HEK293 (cell line): Measurements from ENCODE around the gene HSPB6.

ENCODE experiments used
- CTCF ChIP-seq: fragments of 450-650 bp; formaldehyde crosslinking; IDR thresholded peaks from 2 replicates; pipeline ENCODE4 v1.5.1; 2016; ENCODE audit warnings: missing biosample characterization, missing genetic modification characterization
- EGR2 ChIP-seq: fragments of 450-650 bp; formaldehyde crosslinking; IDR thresholded peaks from 2 replicates; pipeline ENCODE4 v1.5.1; 2016; ENCODE audit warnings: low read depth, missing biosample characterization, missing genetic modification characterization
- GFI1B ChIP-seq: fragments of 450-650 bp; formaldehyde crosslinking; IDR thresholded peaks from 2 replicates; pipeline ENCODE4 v1.5.1; 2016; ENCODE audit warnings: missing biosample characterization, missing genetic modification characterization
- INSM2 ChIP-seq: fragments of 450-650 bp; formaldehyde crosslinking; IDR thresholded peaks from 2 replicates; pipeline ENCODE4 v1.5.1; 2016; ENCODE audit warnings: missing biosample characterization, missing genetic modification characterization
- OVOL3 ChIP-seq: fragments of 450-650 bp; formaldehyde crosslinking; IDR thresholded peaks from 2 replicates; pipeline ENCODE4 v1.5.1; 2016; ENCODE audit warnings: missing biosample characterization, missing genetic modification characterization
- PRDM4 ChIP-seq: fragments of 450-650 bp; formaldehyde crosslinking; IDR thresholded peaks from 2 replicates; pipeline ENCODE4 v1.5.1; 2017; ENCODE audit warnings: missing biosample characterization, missing genetic modification characterization
- SCRT1 ChIP-seq: fragments of 450-650 bp; formaldehyde crosslinking; IDR thresholded peaks from 2 replicates; pipeline ENCODE4 v1.5.1; 2016; ENCODE audit warnings: missing biosample characterization, missing genetic modification characterization, borderline replicate concordance
- SP7 ChIP-seq: fragments of 450-650 bp; formaldehyde crosslinking; IDR thresholded peaks from 2 replicates; pipeline ENCODE4 v1.5.1; 2016; ENCODE audit warnings: missing biosample characterization, missing genetic modification characterization
- ZBTB21 ChIP-seq: fragments of 450-650 bp; formaldehyde crosslinking; IDR thresholded peaks from 2 replicates; pipeline ENCODE4 v1.5.1; 2017; ENCODE audit warnings: missing biosample characterization, missing genetic modification characterization
- ZBTB48 ChIP-seq: fragments of 450-650 bp; formaldehyde crosslinking; IDR thresholded peaks from 2 replicates; pipeline ENCODE4 v1.5.1; 2016; ENCODE audit warnings: missing biosample characterization, missing genetic modification characterization
- ZNF223 ChIP-seq: fragments of 450-650 bp; formaldehyde crosslinking; IDR thresholded peaks from 2 replicates; pipeline ENCODE4 v1.5.1; 2016; ENCODE audit warnings: missing biosample characterization, missing genetic modification characterization
- ZNF24 ChIP-seq: fragments of 450-650 bp; formaldehyde crosslinking; IDR thresholded peaks from 2 replicates; pipeline ENCODE4 v1.5.1; 2016; ENCODE audit warnings: missing biosample characterization, missing genetic modification characterization
- ZNF324 ChIP-seq: fragments of 450-650 bp; formaldehyde crosslinking; IDR thresholded peaks from 2 replicates; pipeline ENCODE4 v1.5.1; 2016; ENCODE audit warnings: missing biosample characterization, missing genetic modification characterization
- ZNF416 ChIP-seq: fragments of 450-650 bp; formaldehyde crosslinking; IDR thresholded peaks from 2 replicates; pipeline ENCODE4 v1.5.1; 2016; ENCODE audit warnings: missing biosample characterization, missing genetic modification characterization
- ZNF501 ChIP-seq: fragments of 450-650 bp; formaldehyde crosslinking; IDR thresholded peaks from 2 replicates; pipeline ENCODE4 v1.5.1; 2016; ENCODE audit warnings: missing biosample characterization, missing genetic modification characterization
- ZNF510 ChIP-seq: fragments of 450-650 bp; formaldehyde crosslinking; IDR thresholded peaks from 2 replicates; pipeline ENCODE4 v1.5.1; 2018; ENCODE audit warnings: mild to moderate bottlenecking, missing genetic modification characterization, missing biosample characterization; ENCODE audit not compliant: insufficient replicate concordance
- ZNF521 ChIP-seq: fragments of 450-650 bp; formaldehyde crosslinking; IDR thresholded peaks from 2 replicates; pipeline ENCODE4 v1.5.1; 2017; ENCODE audit warnings: missing biosample characterization, mild to moderate bottlenecking, missing genetic modification characterization
- ZNF585B ChIP-seq: fragments of 450-650 bp; formaldehyde crosslinking; IDR thresholded peaks from 2 replicates; pipeline ENCODE4 v1.5.1; 2016; ENCODE audit warnings: missing biosample characterization, missing genetic modification characterization
- ZNF600 ChIP-seq: fragments of 450-650 bp; formaldehyde crosslinking; IDR thresholded peaks from 2 replicates; pipeline ENCODE4 v1.5.1; 2016; ENCODE audit warnings: missing biosample characterization, missing genetic modification characterization
- ZNF610 ChIP-seq: fragments of 450-650 bp; formaldehyde crosslinking; IDR thresholded peaks from 2 replicates; pipeline ENCODE4 v1.5.1; 2016; ENCODE audit warnings: missing biosample characterization, missing genetic modification characterization, borderline replicate concordance
- ZNF664 ChIP-seq: fragments of 450-650 bp; formaldehyde crosslinking; IDR thresholded peaks from 2 replicates; pipeline ENCODE4 v1.5.1; 2016; ENCODE audit warnings: missing biosample characterization, missing genetic modification characterization
- ZSCAN16 ChIP-seq: fragments of 450-650 bp; formaldehyde crosslinking; IDR thresholded peaks from 2 replicates; pipeline ENCODE4 v1.5.1; 2016; ENCODE audit warnings: missing biosample characterization, missing genetic modification characterization
- ZXDB ChIP-seq: fragments of 450-650 bp; formaldehyde crosslinking; IDR thresholded peaks from 2 replicates; pipeline ENCODE4 v1.5.1; 2016; ENCODE audit warnings: missing biosample characterization, missing genetic modification characterization
- TF ChIP-seq, protein P1 (sequence below): fragments of 450-650 bp; formaldehyde crosslinking; IDR thresholded peaks from 2 replicates; pipeline ENCODE4 v1.5.1; 2016; ENCODE audit warnings: missing biosample characterization, missing genetic modification characterization
- TF ChIP-seq, protein P2 (sequence below): fragments of 450-650 bp; formaldehyde crosslinking; IDR thresholded peaks from 2 replicates; pipeline ENCODE4 v1.5.1; 2016; ENCODE audit warnings: missing biosample characterization, missing genetic modification characterization
- TF ChIP-seq, protein P3 (sequence below): fragments of 450-650 bp; formaldehyde crosslinking; IDR thresholded peaks from 2 replicates; pipeline ENCODE4 v1.5.1; 2016; ENCODE audit warnings: missing biosample characterization, missing genetic modification characterization, low read depth

HSPB6 gene

GRCh38 chr19:35740423-35741202 is 16.2 kb downstream of the HSPB6 start (continued):
- TF ChIP-seq CTCF (tag by site-specific recombination) (peak; percentile 99; the same call in 1 of the 2 replicates), SP7 (tag by site-specific recombination) (peak; percentile 85), ZNF501 (tag by site-specific recombination) (peak; percentile 93; the same call in 1 of the 2 replicates), SCRT1 (tag by site-specific recombination) (peak; percentile 100), ZXDB (tag by site-specific recombination) (peak; percentile 98), GFI1B (tag by site-specific recombination) (no peak), ZNF664 (tag by site-specific recombination) (no peak), ZNF600 (peak; percentile 100), ZNF416 (tag by site-specific recombination) (no peak), ZNF324 (tag by site-specific recombination) (no peak; the same call in 1 of the 2 replicates), ZNF585B (tag by site-specific recombination) (no peak), ZNF24 (tag by site-specific recombination) (peak; percentile 46; the same call in 1 of the 2 replicates), ZNF223 (tag by site-specific recombination) (no peak), OVOL3 (no peak), PRDM4 (tag by site-specific recombination) (peak; percentile 45; the same call in 1 of the 2 replicates), ZSCAN16 (tag by site-specific recombination) (peak; percentile 70; the same call in 1 of the 2 replicates), ZBTB21 (0 out of 2 replicates have a peak, but pooled peaks have one; percentile 42), ZBTB48 (tag by site-specific recombination) (peak; percentile 99), EGR2 (tag by site-specific recombination) (peak; percentile 67), ZNF610 (peak; percentile 94; the same call in 1 of the 2 replicates), INSM2 (tag by site-specific recombination) (peak; percentile 62; the same call in 1 of the 2 replicates), ZNF510 (tag by site-specific recombination) (no peak), ZNF521 (tag by site-specific recombination) (no peak)
- TF ChIP-seq, protein P1, sequence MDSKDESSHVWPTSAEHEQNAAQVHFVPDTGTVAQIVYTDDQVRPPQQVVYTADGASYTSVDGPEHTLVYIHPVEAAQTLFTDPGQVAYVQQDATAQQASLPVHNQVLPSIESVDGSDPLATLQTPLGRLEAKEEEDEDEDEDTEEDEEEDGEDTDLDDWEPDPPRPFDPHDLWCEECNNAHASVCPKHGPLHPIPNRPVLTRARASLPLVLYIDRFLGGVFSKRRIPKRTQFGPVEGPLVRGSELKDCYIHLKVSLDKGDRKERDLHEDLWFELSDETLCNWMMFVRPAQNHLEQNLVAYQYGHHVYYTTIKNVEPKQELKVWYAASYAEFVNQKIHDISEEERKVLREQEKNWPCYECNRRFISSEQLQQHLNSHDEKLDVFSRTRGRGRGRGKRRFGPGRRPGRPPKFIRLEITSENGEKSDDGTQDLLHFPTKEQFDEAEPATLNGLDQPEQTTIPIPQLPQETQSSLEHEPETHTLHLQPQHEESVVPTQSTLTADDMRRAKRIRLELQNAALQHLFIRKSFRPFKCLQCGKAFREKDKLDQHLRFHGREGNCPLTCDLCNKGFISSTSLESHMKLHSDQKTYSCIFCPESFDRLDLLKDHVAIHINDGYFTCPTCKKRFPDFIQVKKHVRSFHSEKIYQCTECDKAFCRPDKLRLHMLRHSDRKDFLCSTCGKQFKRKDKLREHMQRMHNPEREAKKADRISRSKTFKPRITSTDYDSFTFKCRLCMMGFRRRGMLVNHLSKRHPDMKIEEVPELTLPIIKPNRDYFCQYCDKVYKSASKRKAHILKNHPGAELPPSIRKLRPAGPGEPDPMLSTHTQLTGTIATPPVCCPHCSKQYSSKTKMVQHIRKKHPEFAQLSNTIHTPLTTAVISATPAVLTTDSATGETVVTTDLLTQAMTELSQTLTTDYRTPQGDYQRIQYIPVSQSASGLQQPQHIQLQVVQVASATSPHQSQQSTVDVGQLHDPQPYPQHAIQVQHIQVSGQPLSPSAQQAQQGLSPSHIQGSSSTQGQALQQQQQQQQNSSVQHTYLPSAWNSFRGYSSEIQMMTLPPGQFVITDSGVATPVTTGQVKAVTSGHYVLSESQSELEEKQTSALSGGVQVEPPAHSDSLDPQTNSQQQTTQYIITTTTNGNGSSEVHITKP (tag by site-specific recombination): peak; percentile 95
- TF ChIP-seq, protein P2, sequence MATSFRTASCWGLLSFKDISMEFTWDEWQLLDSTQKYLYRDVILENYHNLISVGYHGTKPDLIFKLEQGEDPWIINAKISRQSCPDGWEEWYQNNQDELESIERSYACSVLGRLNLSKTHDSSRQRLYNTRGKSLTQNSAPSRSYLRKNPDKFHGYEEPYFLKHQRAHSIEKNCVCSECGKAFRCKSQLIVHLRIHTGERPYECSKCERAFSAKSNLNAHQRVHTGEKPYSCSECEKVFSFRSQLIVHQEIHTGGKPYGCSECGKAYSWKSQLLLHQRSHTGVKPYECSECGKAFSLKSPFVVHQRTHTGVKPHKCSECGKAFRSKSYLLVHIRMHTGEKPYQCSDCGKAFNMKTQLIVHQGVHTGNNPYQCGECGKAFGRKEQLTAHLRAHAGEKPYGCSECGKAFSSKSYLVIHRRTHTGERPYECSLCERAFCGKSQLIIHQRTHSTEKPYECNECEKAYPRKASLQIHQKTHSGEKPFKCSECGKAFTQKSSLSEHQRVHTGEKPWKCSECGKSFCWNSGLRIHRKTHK (tag by site-specific recombination): no peak
- TF ChIP-seq, protein P3, sequence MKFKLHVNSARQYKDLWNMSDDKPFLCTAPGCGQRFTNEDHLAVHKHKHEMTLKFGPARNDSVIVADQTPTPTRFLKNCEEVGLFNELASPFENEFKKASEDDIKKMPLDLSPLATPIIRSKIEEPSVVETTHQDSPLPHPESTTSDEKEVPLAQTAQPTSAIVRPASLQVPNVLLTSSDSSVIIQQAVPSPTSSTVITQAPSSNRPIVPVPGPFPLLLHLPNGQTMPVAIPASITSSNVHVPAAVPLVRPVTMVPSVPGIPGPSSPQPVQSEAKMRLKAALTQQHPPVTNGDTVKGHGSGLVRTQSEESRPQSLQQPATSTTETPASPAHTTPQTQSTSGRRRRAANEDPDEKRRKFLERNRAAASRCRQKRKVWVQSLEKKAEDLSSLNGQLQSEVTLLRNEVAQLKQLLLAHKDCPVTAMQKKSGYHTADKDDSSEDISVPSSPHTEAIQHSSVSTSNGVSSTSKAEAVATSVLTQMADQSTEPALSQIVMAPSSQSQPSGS (tag by site-specific recombination): no peak
